Gastrocnemius medialis (tissue), 4 donors: ENCODE measurements around the gene PTGS1.

Experiments
- CTCF ChIP-seq, 5 experiments: fragments of 450-650 bp in 3 of 5; fragments of 200-600 bp in 2 of 5; sonication (generic) in 2 of 5; IDR thresholded peaks in 4 of 5; conservative IDR thresholded peaks in 1 of 5; 1 replicate in 4 of 5; 2 replicates in 1 of 5; pipeline ENCODE4 v1.5.1; 2016 to 2019; ENCODE audit warnings: antibody characterized with exemption in 5 of 5, mild to moderate bottlenecking in 3 of 5, moderate library complexity in 3 of 5
- POLR2A ChIP-seq, 2 donors: fragments of 450-650 bp; IDR thresholded peaks; one replicate each; pipeline ENCODE4 v1.6.1; 2017; ENCODE audit warnings: antibody characterized with exemption in 2 of 2, mild to moderate bottlenecking in 2 of 2, moderate library complexity in 2 of 2

DNA sequence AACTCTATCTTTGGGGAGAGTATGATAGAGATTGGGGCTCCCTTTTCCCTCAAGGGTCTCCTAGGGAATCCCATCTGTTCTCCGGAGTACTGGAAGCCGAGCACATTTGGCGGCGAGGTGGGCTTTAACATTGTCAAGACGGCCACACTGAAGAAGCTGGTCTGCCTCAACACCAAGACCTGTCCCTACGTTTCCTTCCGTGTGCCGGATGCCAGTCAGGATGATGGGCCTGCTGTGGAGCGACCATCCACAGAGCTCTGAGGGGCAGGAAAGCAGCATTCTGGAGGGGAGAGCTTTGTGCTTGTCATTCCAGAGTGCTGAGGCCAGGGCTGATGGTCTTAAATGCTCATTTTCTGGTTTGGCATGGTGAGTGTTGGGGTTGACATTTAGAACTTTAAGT lies 21.5 kb downstream of the PTGS1 start:
- TF ChIP-seq CTCF (IDR thresholded peaks at IDR 0.05 in 4 of 5, conservative IDR thresholded peaks at IDR 0.05 in 1 of 5) (no peak), POLR2A (IDR thresholded peaks at IDR 0.05) (no peak)
